Measurements from ENCODE around the gene PLCB4. TPM values are rescaled to one million over a fixed set of nuclear protein-coding genes. Genes with fewer than 3 reads are reported as not detected.

PLCB4 gene
- total RNA-seq, 1 experiment from 2014 or later: 10.1 TPM

GRCh38 chr20:9457136-9457535 lies 388.2 kb downstream of the PLCB4 start:
- Mint-ChIP-seq H3K9me3 (peaks cover 2 to 6% of the 10 kb centered on the region in 2 experiments; a peak in 2 of 5 replicates), H3K27me3 (ENCODE audit: low read depth) (no peaks in the 10 kb centered on the region), H3K36me3 (ENCODE audit: insufficient read depth in 1 of 3, low read depth in 3 of 3) (peaks cover 15 to 18% (median 17%) of the 10 kb centered on the region in 3 experiments; a peak in 6 of 7 replicates), H3K4me3 (no peak overlapping the region), H3K4me1 (no peaks in the 10 kb centered on the region), H3K27ac (no peak overlapping the region)
- H2AK5ac ChIP-seq (ENCODE audit: insufficient read length, low read length): no peak overlapping the region
- H3K4me2 ChIP-seq (ENCODE audit: insufficient read depth, insufficient read length, low read length): no peak overlapping the region
- no peaks in the 10 kb centered on the region for H3K4me1 ChIP-seq (ENCODE audit: insufficient read depth, low read length)
- H2BK20ac ChIP-seq (ENCODE audit: low read depth, low read length, poor library complexity, severe bottlenecking): no peak overlapping the region
- H3K79me2 ChIP-seq (ENCODE audit: insufficient read depth, low read length): no peaks in the 10 kb centered on the region
- TF ChIP-seq, protein P1, sequence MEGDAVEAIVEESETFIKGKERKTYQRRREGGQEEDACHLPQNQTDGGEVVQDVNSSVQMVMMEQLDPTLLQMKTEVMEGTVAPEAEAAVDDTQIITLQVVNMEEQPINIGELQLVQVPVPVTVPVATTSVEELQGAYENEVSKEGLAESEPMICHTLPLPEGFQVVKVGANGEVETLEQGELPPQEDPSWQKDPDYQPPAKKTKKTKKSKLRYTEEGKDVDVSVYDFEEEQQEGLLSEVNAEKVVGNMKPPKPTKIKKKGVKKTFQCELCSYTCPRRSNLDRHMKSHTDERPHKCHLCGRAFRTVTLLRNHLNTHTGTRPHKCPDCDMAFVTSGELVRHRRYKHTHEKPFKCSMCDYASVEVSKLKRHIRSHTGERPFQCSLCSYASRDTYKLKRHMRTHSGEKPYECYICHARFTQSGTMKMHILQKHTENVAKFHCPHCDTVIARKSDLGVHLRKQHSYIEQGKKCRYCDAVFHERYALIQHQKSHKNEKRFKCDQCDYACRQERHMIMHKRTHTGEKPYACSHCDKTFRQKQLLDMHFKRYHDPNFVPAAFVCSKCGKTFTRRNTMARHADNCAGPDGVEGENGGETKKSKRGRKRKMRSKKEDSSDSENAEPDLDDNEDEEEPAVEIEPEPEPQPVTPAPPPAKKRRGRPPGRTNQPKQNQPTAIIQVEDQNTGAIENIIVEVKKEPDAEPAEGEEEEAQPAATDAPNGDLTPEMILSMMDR (conservative IDR thresholded peaks at IDR 0.05): no peak
- no peak overlapping the region for H4K91ac ChIP-seq (ENCODE audit: insufficient read length, low read depth, low read length)
- H4K8ac ChIP-seq (replicated peaks; ENCODE audit: insufficient read length, low read depth, low read length): no peak overlapping the region
- no peak overlapping the region for H3K27ac ChIP-seq (ENCODE audit: insufficient read length, low read depth, low read length)
- DNase-seq: no peak
- no peaks in the 10 kb centered on the region for H3K23me2 ChIP-seq (ENCODE audit: insufficient read length, low read depth, low read length, poor library complexity, severe bottlenecking)
- H2BK120ac ChIP-seq (ENCODE audit: low read depth, low read length, poor library complexity, severe bottlenecking): no peak overlapping the region
- no peak overlapping the region for H3K4ac ChIP-seq (ENCODE audit: low read depth, low read length)
- H4K20me1 ChIP-seq (ENCODE audit: control insufficient read depth, insufficient read depth, insufficient read length): no peaks in the 10 kb centered on the region
- no peak overlapping the region for H2BK5ac ChIP-seq (ENCODE audit: insufficient read length, low read length)
- no peak overlapping the region for H3K9ac ChIP-seq (ENCODE audit: extremely low read depth, insufficient read length, low read length)
- H3T11ph ChIP-seq (ENCODE audit: low read length): no peak overlapping the region
- no CpG with 5 or more reads among the region's 2 CpGs for WGBS (ENCODE audit: extremely low coverage, insufficient read length, low lambda C conversion rate)
- H3K23ac ChIP-seq (ENCODE audit: insufficient read length, low read depth, low read length): no peak overlapping the region
- no peak overlapping the region for H3K14ac ChIP-seq (ENCODE audit: insufficient read depth, low read length)
- no peaks in the 10 kb centered on the region for H3K79me1 ChIP-seq (ENCODE audit: insufficient read depth, low read depth, low read length, poor library complexity, severe bottlenecking)
- no peak overlapping the region for H2BK12ac ChIP-seq (ENCODE audit: insufficient read length, low read depth, low read length)
- H3K18ac ChIP-seq (ENCODE audit: insufficient read length, low read depth, low read length): no peak overlapping the region
- H3K9me3 ChIP-seq (ENCODE audit: control insufficient read depth, low read depth, low read length): no peaks in the 10 kb centered on the region
- no peak overlapping the region for H2BK15ac ChIP-seq (ENCODE audit: low read depth, low read length)
- no peak overlapping the region for H2AFZ ChIP-seq (ENCODE audit: low read length)
- H3K27me3 ChIP-seq (ENCODE audit: insufficient read depth, low read length): no peaks in the 10 kb centered on the region; the same call in 1 of the 2 replicates
- no peak overlapping the region for H4K5ac ChIP-seq (ENCODE audit: insufficient read length, low read depth, low read length)
- no peak overlapping the region for H3K56ac ChIP-seq (ENCODE audit: insufficient read length, low read depth, low read length)
